Mesenchymal stem cell (in vitro differentiated cells and primary cell): ENCODE results near the gene MROH8. TPM values are rescaled to one million over a fixed set of nuclear protein-coding genes. Genes with fewer than 3 reads are reported as not detected.
A peak's percentile ranks its signal among the peaks of the same experiment; 100 is the strongest.

ENCODE experiments used
- DNase-seq: peaks from one replicate; pipeline ENCODE4 v3.0.0-alpha.2; 2013
- H2AFZ ChIP-seq: one replicate; pipeline ENCODE4 v1.6.1; 2013; ENCODE audit warnings: low read depth, mild to moderate bottlenecking, control low read depth, inconsistent platforms, low read length, moderate library complexity
- H2AK5ac ChIP-seq: 2 replicates; pipeline ENCODE4 v1.6.1; 2013; ENCODE audit warnings: low read length, moderate library complexity, mild to moderate bottlenecking, inconsistent platforms; ENCODE audit not compliant: severe bottlenecking
- H2BK120ac ChIP-seq: one replicate; pipeline ENCODE4 v1.6.1; 2013; ENCODE audit warnings: low read depth, mild to moderate bottlenecking, inconsistent platforms, low read length, moderate library complexity
- H2BK12ac ChIP-seq, 2 experiments: one replicate each; pipeline ENCODE4 v1.6.1; 2013; ENCODE audit warnings: inconsistent platforms in 2 of 2, low read length in 2 of 2, mild to moderate bottlenecking in 2 of 2, moderate library complexity in 2 of 2, control low read depth in 1 of 2
- H2BK15ac ChIP-seq: one replicate; pipeline ENCODE4 v1.6.1; 2013; ENCODE audit warnings: mild to moderate bottlenecking, low read depth, inconsistent platforms; ENCODE audit not compliant: poor library complexity, severe bottlenecking
- H2BK5ac ChIP-seq: 2 replicates; pipeline ENCODE4 v1.6.1; 2013; ENCODE audit warnings: low read depth, mild to moderate bottlenecking, low read length, control low read depth, inconsistent platforms; ENCODE audit not compliant: poor library complexity, severe bottlenecking
- H3K14ac ChIP-seq, 2 experiments: one replicate each; pipeline ENCODE4 v1.6.1; 2013; ENCODE audit warnings: inconsistent platforms in 2 of 2, low read length in 2 of 2, control low read depth in 1 of 2, mild to moderate bottlenecking in 1 of 2, moderate library complexity in 1 of 2
- H3K18ac ChIP-seq, 2 experiments: one replicate each; pipeline ENCODE4 v1.6.1; 2013; ENCODE audit warnings: inconsistent platforms in 2 of 2, low read length in 2 of 2, control low read depth in 1 of 2, low read depth in 1 of 2, mild to moderate bottlenecking in 1 of 2
- H3K23ac ChIP-seq, 2 experiments: one replicate each; pipeline ENCODE4 v1.6.1; 2013; ENCODE audit warnings: inconsistent platforms in 2 of 2, low read length in 2 of 2, mild to moderate bottlenecking in 2 of 2, moderate library complexity in 2 of 2, control low read depth in 1 of 2
- H3K27ac ChIP-seq: 2 replicates; pipeline ENCODE4 v1.5.1; 2013; ENCODE audit warnings: mild to moderate bottlenecking, moderate library complexity, low read length, control low read depth, inconsistent platforms; ENCODE audit not compliant: poor library complexity, severe bottlenecking
- H3K27me3 ChIP-seq, 2 experiments: 2 replicates each; pipeline versions ENCODE4 v1.6.1 to v1.7.0; 2013; ENCODE audit warnings: low read length in 2 of 2, mild to moderate bottlenecking in 2 of 2, moderate library complexity in 2 of 2, control low read depth in 1 of 2, inconsistent platforms in 1 of 2; ENCODE audit not compliant: control insufficient read depth in 1 of 2, insufficient read depth in 1 of 2
- H3K36me3 ChIP-seq, 2 experiments: 2 replicates each; pipeline versions ENCODE4 v1.6.1 to v1.7.0; 2013; ENCODE audit warnings: low read length in 2 of 2, control low read depth in 1 of 2, inconsistent platforms in 1 of 2, low read depth in 1 of 2, mild to moderate bottlenecking in 1 of 2; ENCODE audit not compliant: insufficient read depth in 2 of 2, control insufficient read depth in 1 of 2
- H3K4ac ChIP-seq, 2 experiments: one replicate each; pipeline ENCODE4 v1.6.1; 2013; ENCODE audit warnings: inconsistent platforms in 2 of 2, low read length in 2 of 2, mild to moderate bottlenecking in 2 of 2, moderate library complexity in 2 of 2, control low read depth in 1 of 2, low read depth in 1 of 2
- H3K4me1 ChIP-seq: 2 replicates; pipeline ENCODE4 v1.6.1; 2013; ENCODE audit warnings: low read depth, low read length, control low read depth; ENCODE audit not compliant: control insufficient read depth, insufficient read depth
- H3K4me2 ChIP-seq: 2 replicates; pipeline ENCODE4 v1.6.1; 2013; ENCODE audit warnings: low read length, mild to moderate bottlenecking, inconsistent platforms; ENCODE audit not compliant: poor library complexity, severe bottlenecking
- H3K4me3 ChIP-seq, 2 experiments: 2 replicates each; pipeline versions ENCODE4 v1.5.1 to v1.7.0; 2013; ENCODE audit warnings: low read length in 2 of 2, mild to moderate bottlenecking in 2 of 2, control low read depth in 1 of 2, low read depth in 1 of 2; ENCODE audit not compliant: insufficient read depth in 1 of 2
- H3K79me1 ChIP-seq: replicated peaks from 2 replicates; pipeline ENCODE4 v1.6.1; 2013; ENCODE audit warnings: mild to moderate bottlenecking, control low read depth, low read length, inconsistent platforms; ENCODE audit not compliant: poor library complexity, severe bottlenecking
- H3K9ac ChIP-seq: 2 replicates; pipeline ENCODE4 v1.7.0; 2013; ENCODE audit warnings: mild to moderate bottlenecking, low read length, moderate library complexity
- H3K9me3 ChIP-seq: 2 replicates; pipeline ENCODE4 v1.7.0; 2013; ENCODE audit warnings: mild to moderate bottlenecking, low read length; ENCODE audit not compliant: control insufficient read depth
- H4K8ac ChIP-seq: one replicate; pipeline ENCODE4 v1.6.1; 2013; ENCODE audit warnings: inconsistent platforms, mild to moderate bottlenecking, low read length, moderate library complexity
- H4K91ac ChIP-seq: one replicate; pipeline ENCODE4 v1.6.1; 2013; ENCODE audit warnings: mild to moderate bottlenecking, low read length, inconsistent platforms
- WGBS: methylation state at CpG from one replicate; pipeline ENCODE4 v1.1.7; 2013; ENCODE audit warnings: mixed read lengths; 5-methylcytosine and 5-hydroxymethylcytosine counted together
- polyA plus RNA-seq, 2 experiments: library from polyadenylated mRNA; stranded (reverse); fragments of 200-250 nt; gene quantifications; one replicate each; pipeline ENCODE4 v1.2.3, GENCODE V29; 2013

The MROH8 gene
- polyA plus RNA-seq (2013, experiment 1 of 2), result 1.8 TPM
- polyA plus RNA-seq (2013, experiment 2 of 2), result 1.9 TPM

DNA sequence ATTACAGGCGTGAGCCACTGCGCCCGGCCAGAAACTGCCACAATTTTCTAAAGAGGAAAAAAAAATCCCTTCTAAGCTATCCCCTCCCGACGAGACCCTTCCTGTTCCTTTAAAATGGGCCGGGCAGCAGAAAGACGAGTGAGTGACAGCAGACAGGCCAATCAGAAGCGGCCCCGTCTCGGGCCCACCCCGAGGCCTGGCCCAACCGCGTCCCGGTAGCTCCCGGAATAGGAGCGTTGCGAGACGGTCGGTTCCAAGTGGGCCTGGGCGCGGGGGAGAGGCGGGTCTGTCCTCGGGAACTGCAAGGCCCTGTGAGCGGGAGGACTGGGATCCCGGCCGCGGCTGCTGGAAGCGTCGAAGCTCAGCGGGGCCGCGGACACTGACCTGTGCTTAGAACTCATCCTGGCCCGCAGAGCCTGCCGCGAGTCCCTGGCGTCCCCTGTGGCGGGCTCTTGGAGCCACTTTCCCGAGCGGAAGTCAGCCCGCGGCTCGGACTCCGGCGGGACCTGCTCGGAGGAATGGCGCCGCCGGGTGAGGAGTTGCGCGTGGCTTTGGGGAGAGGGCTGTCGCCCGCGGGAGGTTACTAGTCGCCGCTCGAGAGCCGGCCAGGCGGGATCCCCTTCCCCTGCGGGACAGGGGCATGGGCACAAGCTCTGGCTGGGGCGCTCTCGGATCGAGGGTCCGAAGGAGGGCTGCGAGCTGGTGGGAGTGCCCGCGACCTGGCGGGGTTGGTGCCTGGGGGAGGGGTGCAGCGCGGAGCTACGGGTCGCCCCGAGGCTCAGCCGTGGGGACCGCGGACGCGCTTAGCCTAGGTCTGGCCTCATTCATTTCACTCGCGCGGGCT lies at the start of gene MROH8, which contains the start of gene RPN2:
TSS of gene MROH8 (minus strand) at position 710 of the 844 bp plus-strand sequence.
TSS of gene RPN2 (plus strand) at position 492 of the 844 bp plus-strand sequence. CDS start at position 519, 27 bp downstream.
- Histone ChIP-seq H3K9ac (peak within 1 kb of the TSS; percentile 98), H3K27me3 (no peaks in the 10 kb centered on the region), H3K4me2 (peak within 1 kb of the TSS; percentile 64), H3K79me1 (peaks cover 3% of the 10 kb centered on the region), H3K23ac (peak within 1 kb of the TSS in 1 of 2 experiments; percentile 88), H3K4me3 (peak within 1 kb of the TSS; percentile 75 to 90), H2BK5ac (peak within 1 kb of the TSS; percentile 98), H3K9me3 (no peaks in the 10 kb centered on the region), H3K36me3 (peaks cover 3 to 12% of the 10 kb centered on the region in 2 experiments), H2BK120ac (peak within 1 kb of the TSS; percentile 93), H4K8ac (peak within 1 kb of the TSS; percentile 66), H2BK12ac (peak within 1 kb of the TSS in 1 of 2 experiments; percentile 95), H3K18ac (peak within 1 kb of the TSS; percentile 97 to 98), H3K27ac (peak within 1 kb of the TSS; percentile 95), H2AFZ (peak within 1 kb of the TSS; percentile 84), H3K4ac (peak within 1 kb of the TSS; percentile 84 to 98), H2BK15ac (peak within 1 kb of the TSS; percentile 95), H2AK5ac (no peak within 1 kb of the TSS), H3K14ac (peak within 1 kb of the TSS in 1 of 2 experiments; percentile 95), H4K91ac (peak within 1 kb of the TSS; percentile 94), H3K4me1 (peaks cover 10% of the 10 kb centered on the region)
- whole genome bisulfite sequencing, result under 1% methylated on average over 73 of the region's 80 CpGs
- peak; percentile 99 for DNase-seq

DNA sequence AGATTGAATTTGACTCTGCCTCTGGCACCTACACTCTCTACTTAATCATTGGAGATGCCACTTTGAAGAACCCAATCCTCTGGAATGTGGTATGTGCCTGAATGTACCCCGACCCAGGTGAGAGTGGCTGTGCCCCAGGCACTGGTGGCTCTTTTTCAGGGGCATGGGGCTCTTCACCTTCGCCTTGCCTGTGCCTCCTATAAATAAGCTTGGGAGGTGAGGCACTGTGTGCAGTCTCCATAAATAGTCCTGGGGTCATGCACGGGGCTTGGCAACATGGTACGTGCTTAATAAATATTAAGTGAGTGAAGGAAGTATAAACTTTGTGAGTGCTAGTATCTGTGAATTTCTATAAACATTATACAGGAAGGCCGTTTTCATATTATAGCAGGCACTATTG lies 49.3 kb upstream of the MROH8 start:
- WGBS, result 94% methylated on average over 5 of the region's 5 CpGs
- Histone ChIP-seq H3K4me3 (no peak overlapping the region), H3K9me3 (no peaks in the 10 kb centered on the region), H3K4me2 (no peak overlapping the region), H3K18ac (no peak overlapping the region), H3K27ac (no peak overlapping the region), H3K23ac (no peak overlapping the region), H2BK120ac (no peak overlapping the region), H2AFZ (no peak overlapping the region), H3K4ac (no peak overlapping the region), H2BK5ac (no peak overlapping the region), H2AK5ac (no peak overlapping the region), H2BK12ac (no peak overlapping the region), H3K14ac (no peak overlapping the region), H2BK15ac (no peak overlapping the region), H4K8ac (no peak overlapping the region), H3K79me1 (peaks cover 39% of the 10 kb centered on the region), H3K36me3 (peaks cover 50 to 99% of the 10 kb centered on the region in 2 experiments), H3K9ac (no peak overlapping the region), H3K27me3 (no peaks in the 10 kb centered on the region), H3K4me1 (no peaks in the 10 kb centered on the region), H4K91ac (no peak overlapping the region)
- DNase-seq, result no peak

DNA sequence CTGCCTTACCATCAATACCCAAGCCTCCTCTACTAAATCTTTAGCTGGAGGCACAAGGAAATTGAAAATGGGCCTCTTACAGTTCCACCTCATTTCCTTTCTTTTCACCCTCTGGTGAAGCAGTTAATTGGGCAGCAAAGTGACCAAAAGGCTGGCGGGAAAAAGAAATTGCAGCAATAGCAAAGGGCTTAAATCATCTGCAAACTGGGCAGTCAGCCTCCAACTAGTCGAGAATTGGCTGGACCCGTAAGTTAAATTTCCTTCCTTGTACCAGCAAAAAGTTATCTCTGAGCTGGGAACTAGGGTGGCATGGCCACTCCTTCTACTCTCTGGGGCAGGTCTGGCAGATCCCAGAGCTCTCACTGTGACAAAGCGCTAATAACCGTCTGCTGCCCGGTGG lies 48.7 kb upstream of the MROH8 start:
- no peak overlapping the region for H3K4me3 ChIP-seq
- H2BK15ac ChIP-seq, result no peak overlapping the region
- H2BK5ac ChIP-seq, result no peak overlapping the region
- no peak overlapping the region for H4K8ac ChIP-seq
- no peaks in the 10 kb centered on the region for H3K9me3 ChIP-seq
- DNase-seq, result no peak
- no peak overlapping the region for H2AK5ac ChIP-seq
- H2BK120ac ChIP-seq, result no peak overlapping the region
- no peak overlapping the region for H3K14ac ChIP-seq
- peak overlapping the region; percentile 3 for H3K9ac ChIP-seq
- H3K4me1 ChIP-seq, result no peaks in the 10 kb centered on the region
- H3K36me3 ChIP-seq, result peaks cover 51 to 96% of the 10 kb centered on the region in 2 experiments
- H3K27ac ChIP-seq, result no peak overlapping the region
- no peak overlapping the region for H3K4me2 ChIP-seq
- H3K27me3 ChIP-seq, result no peaks in the 10 kb centered on the region
- no peak overlapping the region for H3K18ac ChIP-seq
- H3K23ac ChIP-seq, result no peak overlapping the region
- no peak overlapping the region for H2AFZ ChIP-seq
- no peak overlapping the region for H4K91ac ChIP-seq
- no peak overlapping the region for H2BK12ac ChIP-seq
- H3K79me1 ChIP-seq, result peaks cover 39% of the 10 kb centered on the region
- no peak overlapping the region for H3K4ac ChIP-seq
- WGBS, result 97% methylated on average over 6 of the region's 6 CpGs

DNA sequence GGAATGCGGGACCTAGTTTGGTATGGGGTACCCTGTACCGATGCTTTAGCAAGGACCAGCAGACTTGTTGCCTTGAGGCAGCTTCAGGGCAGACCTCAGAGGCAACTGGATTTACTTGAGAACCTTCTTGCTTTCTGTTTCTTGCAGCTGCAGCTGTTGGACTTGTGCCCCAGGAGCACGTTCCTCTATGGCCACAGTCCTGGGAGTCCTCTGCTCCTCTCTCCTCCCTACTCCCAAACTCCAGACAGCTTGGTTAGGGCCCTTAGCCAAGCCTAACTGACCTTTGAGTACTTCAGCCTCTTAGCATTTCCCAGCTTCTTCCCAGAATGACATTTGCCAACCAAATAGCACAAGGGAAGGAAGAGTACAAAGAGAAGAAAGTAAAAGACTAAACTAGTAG lies 47.5 kb upstream of the MROH8 start:
- Histone ChIP-seq H2BK15ac (no peak overlapping the region), H3K14ac (no peak overlapping the region), H2AFZ (no peak overlapping the region), H2BK5ac (no peak overlapping the region), H3K27me3 (no peaks in the 10 kb centered on the region), H2BK120ac (no peak overlapping the region), H3K9ac (no peak overlapping the region), H3K4me3 (no peak overlapping the region), H3K4me1 (no peaks in the 10 kb centered on the region), H4K91ac (no peak overlapping the region), H3K79me1 (peaks cover 37% of the 10 kb centered on the region), H3K27ac (no peak overlapping the region), H3K4me2 (no peak overlapping the region), H3K4ac (no peak overlapping the region), H2BK12ac (no peak overlapping the region), H2AK5ac (no peak overlapping the region), H3K36me3 (peaks cover 48 to 84% of the 10 kb centered on the region in 2 experiments), H4K8ac (no peak overlapping the region), H3K23ac (no peak overlapping the region), H3K18ac (no peak overlapping the region), H3K9me3 (no peaks in the 10 kb centered on the region)
- 91% methylated on average over 3 of the region's 3 CpGs for WGBS
- no peak for DNase-seq
